Suprapubic skin (tissue), 4 donors: ENCODE measurements around the gene CDC6. TPM values are rescaled to one million over a fixed set of nuclear protein-coding genes. Genes with fewer than 3 reads are reported as not detected.

Experiments
- DNase-seq, 2 donors: peaks; one replicate each; pipeline ENCODE4 v3.0.0-alpha.2; 2019; ENCODE audit warnings: low spot score in 2 of 2
- H3K27ac ChIP-seq: fragments of 200-600 bp; sonication (generic); one replicate; pipeline ENCODE4 v1.5.1; 2019
- H3K27me3 ChIP-seq: fragments of 200-600 bp; sonication (generic); one replicate; pipeline ENCODE4 v1.5.1; 2019
- H3K36me3 ChIP-seq: fragments of 200-600 bp; sonication (generic); one replicate; pipeline ENCODE4 v1.5.1; 2019
- H3K4me1 ChIP-seq: fragments of 200-600 bp; sonication (generic); one replicate; pipeline ENCODE4 v1.5.1; 2019
- H3K4me3 ChIP-seq: fragments of 200-600 bp; sonication (generic); one replicate; pipeline ENCODE4 v1.5.1; 2019; ENCODE audit warnings: mild to moderate bottlenecking
- H3K9me3 ChIP-seq: fragments of 200-600 bp; sonication (generic); one replicate; pipeline ENCODE4 v1.5.1; 2019
- CTCF ChIP-seq, 2 donors: fragments of 200-600 bp in 1 of 2; fragments of 450-650 bp in 1 of 2; sonication (generic) in 1 of 2; IDR thresholded peaks; one replicate each; pipeline ENCODE4 v1.5.1; 2016 to 2019; ENCODE audit warnings: antibody characterized with exemption in 2 of 2, mild to moderate bottlenecking in 1 of 2, moderate library complexity in 1 of 2
- EP300 ChIP-seq: sonication (generic); formaldehyde crosslinking; IDR thresholded peaks from one replicate; pipeline ENCODE4 v1.6.1; 2017; ENCODE audit warnings: antibody characterized with exemption
- POLR2A ChIP-seq, 2 donors: fragments of 450-650 bp; IDR thresholded peaks; one replicate each; pipeline ENCODE4 v1.6.1; 2017; ENCODE audit warnings: antibody characterized with exemption in 2 of 2, mild to moderate bottlenecking in 2 of 2, moderate library complexity in 2 of 2
- POLR2AphosphoS5 ChIP-seq, 3 donors: sonication (generic); formaldehyde crosslinking; IDR thresholded peaks; one replicate each; pipeline ENCODE4 v1.6.1; 2017; ENCODE audit warnings: antibody characterized with exemption in 3 of 3
- WGBS: methylation state at CpG from one replicate; pipeline ENCODE4 v1.1.5; 2018; 5-methylcytosine and 5-hydroxymethylcytosine counted together
- total RNA-seq, 4 donors: library from RNA; depleted of rRNA; stranded (reverse); fragments of >200 nt; gene quantifications; one replicate each; pipeline ENCODE4 v1.1.0, GENCODE V29; 2016

The CDC6 gene
- total RNA-seq, 4 donors from 2014 or later = 2.7 to 5.3 (median 3.3) TPM

- H3K4me3 ChIP-seq = no peak overlapping the region
- H3K9me3 ChIP-seq = no peaks in the 10 kb centered on the region
- H3K27me3 ChIP-seq = no peaks in the 10 kb centered on the region
- WGBS = 19% methylated on average over 3 of the region's 3 CpGs
- peak; percentile 38 to 52 for DNase-seq
- peak overlapping the region; percentile 72 for H3K27ac ChIP-seq
- H3K36me3 ChIP-seq = no peaks in the 10 kb centered on the region
- TF ChIP-seq POLR2A (IDR thresholded peaks at IDR 0.05) (no peak), POLR2AphosphoS5 (IDR thresholded peaks at IDR 0.05) (no peak), EP300 (no peak), CTCF (IDR thresholded peaks at IDR 0.05) (no peak)
- peaks cover 90% of the 10 kb centered on the region for H3K4me1 ChIP-seq
Measured at GRCh38 chr17:40307740-40308239, 20.1 kb downstream of the CDC6 start.

- Histone ChIP-seq H3K27me3 (no peaks in the 10 kb centered on the region), H3K4me1 (peaks cover 92% of the 10 kb centered on the region), H3K27ac (peak within 1 kb of the TSS; percentile 72), H3K36me3 (no peaks in the 10 kb centered on the region), H3K4me3 (peak within 1 kb of the TSS; percentile 58), H3K9me3 (no peaks in the 10 kb centered on the region)
- DNase-seq = peak; percentile 81 to 84
- TF ChIP-seq CTCF (IDR thresholded peaks at IDR 0.05) (no peak), POLR2A (IDR thresholded peaks at IDR 0.05) (no peak), EP300 (no peak), POLR2AphosphoS5 (IDR thresholded peaks at IDR 0.05) (no peak)
- WGBS = 12% methylated on average over 17 of the region's 20 CpGs
Measured at GRCh38 chr17:40309031-40309948, 21.6 kb downstream of the CDC6 start, which contains the start of gene RARA. TSS of gene RARA (plus strand) at chr17:40309180. CDS start at chr17:40331219, 22,039 bp downstream.

DNA sequence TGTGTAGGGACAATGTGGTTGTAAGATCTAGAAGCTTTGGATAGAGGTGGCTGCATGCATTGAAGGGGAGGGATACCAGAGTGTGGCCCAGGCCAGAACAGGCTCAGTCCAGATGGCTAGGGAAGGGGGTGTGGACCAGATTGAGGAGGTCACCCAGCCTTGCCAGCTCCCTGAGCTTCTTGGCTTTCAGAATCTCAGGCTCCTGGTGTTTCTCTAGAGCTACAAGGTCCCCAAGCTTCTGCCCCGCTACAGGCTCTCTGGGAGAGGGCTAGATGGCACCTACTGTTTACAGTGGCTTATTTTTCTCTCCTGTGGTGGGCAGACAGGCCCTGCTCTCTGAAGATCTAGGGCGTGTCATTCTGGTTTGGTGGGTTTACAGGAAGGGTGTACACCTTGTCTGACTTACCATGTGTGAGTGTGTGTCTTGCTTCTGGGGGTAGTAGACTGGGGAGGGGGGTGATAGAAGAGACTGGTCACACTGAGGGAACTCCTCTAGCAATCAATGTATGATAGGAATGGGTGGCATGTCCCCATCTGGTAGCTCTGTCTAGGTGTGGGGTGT is 22.4 kb downstream of the CDC6 start:
- TF ChIP-seq EP300 (no peak), CTCF (IDR thresholded peaks at IDR 0.05) (no peak), POLR2A (IDR thresholded peaks at IDR 0.05) (no peak), POLR2AphosphoS5 (IDR thresholded peaks at IDR 0.05) (no peak)
- Histone ChIP-seq H3K4me1 (peaks cover 92% of the 10 kb centered on the region), H3K27me3 (no peaks in the 10 kb centered on the region), H3K9me3 (no peaks in the 10 kb centered on the region), H3K4me3 (peak overlapping the region; percentile 58), H3K27ac (peak overlapping the region; percentile 61), H3K36me3 (no peaks in the 10 kb centered on the region)
- DNase-seq = peak; percentile 61 to 70
- WGBS = 51% methylated on average over 2 of the region's 2 CpGs

DNA sequence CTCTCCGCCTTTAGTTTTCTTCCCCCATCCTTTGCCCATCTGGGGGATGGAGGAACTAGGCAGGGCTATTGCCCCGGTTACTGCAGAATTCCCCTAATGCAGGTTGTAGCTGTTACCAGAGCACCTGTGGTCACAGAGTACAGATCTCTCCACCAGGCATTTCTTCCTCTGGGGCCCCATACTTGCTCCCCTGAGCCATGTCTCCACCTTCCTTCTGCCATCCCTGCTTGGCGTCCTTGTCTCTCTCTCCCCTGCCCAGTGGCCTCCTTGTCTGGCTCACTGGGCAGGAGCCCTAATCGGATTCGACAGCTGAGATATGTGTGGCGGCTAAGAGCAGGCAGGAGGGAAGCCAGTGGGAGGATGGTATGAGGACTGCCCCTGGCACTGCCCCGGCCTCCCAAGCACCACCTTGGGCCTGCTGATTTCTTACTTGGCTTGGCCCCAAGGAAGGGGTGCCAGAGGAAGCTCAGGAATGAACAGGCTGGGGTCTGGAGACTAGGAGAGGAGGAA is 23.3 kb downstream of the CDC6 start:
- H3K27me3 ChIP-seq = no peaks in the 10 kb centered on the region
- 49% methylated on average over 6 of the region's 7 CpGs for WGBS
- peaks cover 100% of the 10 kb centered on the region for H3K4me1 ChIP-seq
- TF ChIP-seq EP300 = no peak
- TF ChIP-seq POLR2AphosphoS5 (IDR thresholded peaks at IDR 0.05) = no peak
- no peak for TF ChIP-seq CTCF (IDR thresholded peaks at IDR 0.05)
- TF ChIP-seq POLR2A (IDR thresholded peaks at IDR 0.05) = no peak
- H3K36me3 ChIP-seq = no peaks in the 10 kb centered on the region
- peak; percentile 49 to 54 for DNase-seq
- H3K27ac ChIP-seq = peak overlapping the region; percentile 65
- H3K9me3 ChIP-seq = no peaks in the 10 kb centered on the region
- H3K4me3 ChIP-seq = peak overlapping the region; percentile 10

- no peaks in the 10 kb centered on the region for H3K9me3 ChIP-seq
- no peaks in the 10 kb centered on the region for H3K36me3 ChIP-seq
- DNase-seq = peak; percentile 79
- no peaks in the 10 kb centered on the region for H3K27me3 ChIP-seq
- 19% methylated on average over 2 of the region's 2 CpGs for WGBS
- H3K27ac ChIP-seq = peak overlapping the region; percentile 65
- H3K4me3 ChIP-seq = peak overlapping the region; percentile 10
- H3K4me1 ChIP-seq = peaks cover 100% of the 10 kb centered on the region
- no peak for TF ChIP-seq POLR2AphosphoS5 (IDR thresholded peaks at IDR 0.05)
- no peak for TF ChIP-seq EP300
- TF ChIP-seq POLR2A (IDR thresholded peaks at IDR 0.05) = no peak
- TF ChIP-seq CTCF (IDR thresholded peaks at IDR 0.05) = no peak
Measured at GRCh38 chr17:40311575-40311974, 23.9 kb downstream of the CDC6 start.
